Measurements from ENCODE around the gene RBM34. TPM values are rescaled to one million over a fixed set of nuclear protein-coding genes. Genes with fewer than 3 reads are reported as not detected.

The RBM34 gene
- total RNA-seq, 4 donors from 2014 or later, result 13.1 to 56.7 (median 29.7) TPM

- Histone ChIP-seq H3K9me3 (no peaks in the 10 kb centered on the region), H3K27ac (no peak overlapping the region), H3K4me3 (no peak overlapping the region), H3K36me3 (peaks cover 0 to 26% (median 12%) of the 10 kb centered on the region in 4 donors), H3K4me1 (peaks cover 6 to 17% (median 12%) of the 10 kb centered on the region in 4 donors), H3K27me3 (no peaks in the 10 kb centered on the region)
- TF ChIP-seq CTCF (IDR thresholded peaks at IDR 0.05) (no peak), POLR2AphosphoS5 (IDR thresholded peaks at IDR 0.05) (peak in 1 of 3 donors; percentile 14), EP300 (IDR thresholded peaks at IDR 0.05; ENCODE audit: low read depth) (no peak), POLR2A (IDR thresholded peaks at IDR 0.05) (no peak)
- in situ Hi-C loops (cut with MboI; ENCODE audit: low pct_ligation_motif_present in 1 of 4, low pct_unique_long_range_greater_than_20kb in 1 of 4, low sequenced_read_pairs in 3 of 4), result loop anchor here in 2 of 4 donors (25.0 kb wide), 1 partner anchor 304 kb away; no protein-coding TSS in a partner anchor
- DNase-seq, result no peak
- WGBS, 2 donors (ENCODE audit: low coverage in 1 of 2), result 100% methylated on average over 1 of the region's 1 CpG
- intact Hi-C loops (cut with DNase I; ENCODE audit: low total_unique reads), result loop anchor here (10.0 kb wide), 1 partner anchor 307 kb away; no protein-coding TSS in a partner anchor
Measured at GRCh38 chr1:235108185-235108593, 52.9 kb downstream of the RBM34 start.

GRCh38 chr1:235107368-235108184 is 53.5 kb downstream of the RBM34 start:
- in situ Hi-C loops (cut with MboI; ENCODE audit: low pct_ligation_motif_present in 1 of 4, low pct_unique_long_range_greater_than_20kb in 1 of 4, low sequenced_read_pairs in 3 of 4) (loop anchor here in 2 of 4 donors (25.0 kb wide), 1 partner anchor 305 kb away; no protein-coding TSS in a partner anchor), intact Hi-C loops (cut with DNase I; ENCODE audit: low total_unique reads) (loop anchor here (10.0 kb wide), 1 partner anchor 307 kb away; no protein-coding TSS in a partner anchor)
- H3K27me3 ChIP-seq, result no peaks in the 10 kb centered on the region
- H3K9me3 ChIP-seq, result no peaks in the 10 kb centered on the region
- 92 to 96% methylated on average over 9 to 16 of the region's 16 CpGs for WGBS, 2 donors (ENCODE audit: low coverage in 1 of 2)
- H3K36me3 ChIP-seq, result peaks cover 0 to 24% (median 10%) of the 10 kb centered on the region in 4 donors
- H3K27ac ChIP-seq, result no peak overlapping the region
- H3K4me3 ChIP-seq, result no peak overlapping the region
- H3K4me1 ChIP-seq, result peaks cover 6 to 20% (median 16%) of the 10 kb centered on the region in 4 donors
- no peak for DNase-seq
- TF ChIP-seq CTCF (IDR thresholded peaks at IDR 0.05) (no peak), EP300 (IDR thresholded peaks at IDR 0.05; ENCODE audit: low read depth) (no peak), POLR2A (IDR thresholded peaks at IDR 0.05) (no peak), POLR2AphosphoS5 (IDR thresholded peaks at IDR 0.05) (no peak)

GRCh38 chr1:235106457-235106856 is 54.6 kb downstream of the RBM34 start:
- WGBS, 2 donors (ENCODE audit: low coverage in 1 of 2), result 93% methylated on average over 3 to 4 of the region's 4 CpGs
- in situ Hi-C loops (cut with MboI; ENCODE audit: low pct_ligation_motif_present in 1 of 4, low pct_unique_long_range_greater_than_20kb in 1 of 4, low sequenced_read_pairs in 3 of 4), result loop anchor here in 2 of 4 donors (25.0 kb wide), 1 partner anchor 306 kb away; no protein-coding TSS in a partner anchor
- Histone ChIP-seq H3K4me1 (peaks cover 6 to 20% (median 16%) of the 10 kb centered on the region in 4 donors), H3K4me3 (no peak overlapping the region), H3K27ac (no peak overlapping the region), H3K36me3 (peaks cover 0 to 19% (median 8%) of the 10 kb centered on the region in 4 donors), H3K27me3 (no peaks in the 10 kb centered on the region), H3K9me3 (no peaks in the 10 kb centered on the region)
- DNase-seq, result no peak
- TF ChIP-seq EP300 (IDR thresholded peaks at IDR 0.05; ENCODE audit: low read depth), result no peak
- TF ChIP-seq POLR2A (IDR thresholded peaks at IDR 0.05), result no peak
- intact Hi-C loops (cut with DNase I; ENCODE audit: low total_unique reads), result loop anchor here (10.0 kb wide), 1 partner anchor 308 kb away; no protein-coding TSS in a partner anchor

- no peak for DNase-seq
- peak overlapping the region in 1 of 4 donors; percentile 42 for H3K27ac ChIP-seq
- in situ Hi-C loops (cut with MboI; ENCODE audit: low pct_ligation_motif_present in 1 of 4, low pct_unique_long_range_greater_than_20kb in 1 of 4, low sequenced_read_pairs in 3 of 4), result loop anchor here in 2 of 4 donors (25.0 kb wide), 1 partner anchor 307 kb away; no protein-coding TSS in a partner anchor
- H3K27me3 ChIP-seq, result no peaks in the 10 kb centered on the region
- intact Hi-C loops (cut with DNase I; ENCODE audit: low total_unique reads), result loop anchor here (10.0 kb wide), 1 partner anchor 309 kb away; no protein-coding TSS in a partner anchor
- peaks cover 6 to 20% (median 16%) of the 10 kb centered on the region in 4 donors for H3K4me1 ChIP-seq
- H3K4me3 ChIP-seq, result no peak overlapping the region
- H3K36me3 ChIP-seq, result peaks cover 0 to 10% (median 3%) of the 10 kb centered on the region in 4 donors
- WGBS, 2 donors (ENCODE audit: low coverage in 1 of 2), result 71 to 81% methylated on average over 7 to 12 of the region's 12 CpGs
- no peaks in the 10 kb centered on the region for H3K9me3 ChIP-seq
- TF ChIP-seq POLR2A (IDR thresholded peaks at IDR 0.05) (no peak), POLR2AphosphoS5 (IDR thresholded peaks at IDR 0.05) (no peak), CTCF (IDR thresholded peaks at IDR 0.05) (no peak), EP300 (IDR thresholded peaks at IDR 0.05; ENCODE audit: low read depth) (no peak)
Measured at GRCh38 chr1:235105051-235106043, 55.7 kb downstream of the RBM34 start.

Measured in transverse colon (tissue), 4 donors.